CD14-positive monocyte (primary cell): ENCODE measurements around the gene SAMD11. TPM values are rescaled to one million over a fixed set of nuclear protein-coding genes. Genes with fewer than 3 reads are reported as not detected.

ENCODE experiments used
- DNase-seq, 3 donors: peaks; one replicate each; pipeline ENCODE4 v3.0.0-alpha.2; 2011 to 2022
- H2AFZ ChIP-seq: 2 replicates; pipeline ENCODE4 v1.6.0; 2012; ENCODE audit warnings: mild to moderate bottlenecking, low read depth, low read length, inconsistent platforms; ENCODE audit not compliant: insufficient read depth, poor library complexity, severe bottlenecking
- H3K27ac ChIP-seq, 2 donors: 1 replicate in 1 of 2; 2 replicates in 1 of 2; pipeline ENCODE4 v1.5.1; 2012 to 2013; ENCODE audit warnings: low read length in 2 of 2, control low read depth in 1 of 2, inconsistent platforms in 1 of 2, low read depth in 1 of 2, mild to moderate bottlenecking in 1 of 2
- H3K27me3 ChIP-seq, 2 donors: one replicate each; pipeline versions ENCODE4 v1.6.0 to v1.6.1; 2011 to 2013; ENCODE audit warnings: low read length in 2 of 2; ENCODE audit not compliant: control insufficient read depth in 2 of 2, insufficient read depth in 2 of 2
- H3K36me3 ChIP-seq, 2 donors: replicated peaks in 1 of 2; 1 replicate in 1 of 2; 2 replicates in 1 of 2; pipeline versions ENCODE4 v1.5.1 to v1.6.1; 2012 to 2013; ENCODE audit warnings: low read length in 2 of 2, control low read depth in 1 of 2, inconsistent platforms in 1 of 2, mild to moderate bottlenecking in 1 of 2; ENCODE audit not compliant: insufficient read depth in 2 of 2, control insufficient read depth in 1 of 2
- H3K4me1 ChIP-seq, 2 donors: 1 replicate in 1 of 2; 2 replicates in 1 of 2; pipeline versions ENCODE4 v1.5.1 to v1.6.1; 2012 to 2013; ENCODE audit warnings: low read length in 2 of 2, control low read depth in 1 of 2, inconsistent platforms in 1 of 2, mild to moderate bottlenecking in 1 of 2, moderate library complexity in 1 of 2; ENCODE audit not compliant: insufficient read depth in 2 of 2, control insufficient read depth in 1 of 2
- H3K4me2 ChIP-seq: replicated peaks from 2 replicates; pipeline ENCODE3; 2012; ENCODE audit warnings: low read length, moderate library complexity, mild to moderate bottlenecking; ENCODE audit not compliant: poor library complexity, severe bottlenecking; ENCODE audit errors: extremely low read depth
- H3K4me3 ChIP-seq, 3 experiments: fragments of 200-600 bp in 1 of 3; sonication (generic) in 1 of 3; replicated peaks in 1 of 3; 1 replicate in 2 of 3; 2 replicates in 1 of 3; pipeline ENCODE4 v1.5.1; 2011 to 2013; ENCODE audit warnings: low read length in 3 of 3, mild to moderate bottlenecking in 3 of 3, control low read depth in 2 of 3, low read depth in 2 of 3, inconsistent platforms in 1 of 3, moderate library complexity in 1 of 3
- H3K79me2 ChIP-seq: 2 replicates; pipeline ENCODE4 v1.6.0; 2012; ENCODE audit warnings: mild to moderate bottlenecking, control low read depth, inconsistent platforms, low read length, moderate library complexity; ENCODE audit not compliant: insufficient read depth
- H3K9ac ChIP-seq: 2 replicates; pipeline ENCODE4 v1.6.0; 2017; ENCODE audit warnings: low read length, mild to moderate bottlenecking; ENCODE audit not compliant: insufficient read depth, poor library complexity, severe bottlenecking
- H3K9me3 ChIP-seq, 2 donors: replicated peaks in 1 of 2; 1 replicate in 1 of 2; 2 replicates in 1 of 2; pipeline versions ENCODE4 v1.5.1 to v1.6.1; 2012 to 2013; ENCODE audit warnings: low read length in 2 of 2, control low read depth in 1 of 2; ENCODE audit not compliant: control insufficient read depth in 1 of 2, insufficient read depth in 1 of 2
- H4K20me1 ChIP-seq: 2 replicates; pipeline ENCODE4 v1.6.0; 2012; ENCODE audit warnings: mild to moderate bottlenecking, low read length, control low read depth, moderate library complexity; ENCODE audit not compliant: insufficient read depth
- H3K27ac Mint-ChIP-seq, 7 donors: one replicate each; pipeline ENCODE4 v1.8.0; 2020; ENCODE audit warnings: mild to moderate bottlenecking in 7 of 7, mixed read lengths in 7 of 7, moderate library complexity in 6 of 7, inconsistent platforms in 2 of 7
- H3K27me3 Mint-ChIP-seq, 3 donors: one replicate each; pipeline ENCODE4 v1.8.0; 2021 to 2022; ENCODE audit warnings: low read depth in 3 of 3, mild to moderate bottlenecking in 3 of 3, mixed read lengths in 3 of 3, moderate library complexity in 3 of 3, inconsistent platforms in 1 of 3
- H3K36me3 Mint-ChIP-seq, 2 donors: one replicate each; pipeline ENCODE4 v1.8.0; 2020; ENCODE audit warnings: mixed read lengths in 2 of 2, inconsistent platforms in 1 of 2, mild to moderate bottlenecking in 1 of 2
- H3K4me1 Mint-ChIP-seq: one replicate; pipeline ENCODE4 v1.8.0; 2020; ENCODE audit warnings: mild to moderate bottlenecking, mixed read lengths
- H3K4me3 Mint-ChIP-seq, 2 donors: one replicate each; pipeline ENCODE4 v1.8.0; 2020; ENCODE audit warnings: mild to moderate bottlenecking in 2 of 2, mixed read lengths in 2 of 2, moderate library complexity in 1 of 2
- H3K9me3 Mint-ChIP-seq, 7 donors: one replicate each; pipeline ENCODE4 v1.8.0; 2020 to 2022; ENCODE audit warnings: mixed read lengths in 7 of 7, mild to moderate bottlenecking in 6 of 7, moderate library complexity in 6 of 7, inconsistent platforms in 2 of 7
- CTCF ChIP-seq: fragments of 200-600 bp; IDR thresholded peaks from one replicate; pipeline ENCODE4 v1.8.0; 2022; ENCODE audit warnings: antibody characterized with exemption, mild to moderate bottlenecking
- WGBS: methylation state at CpG from one replicate; pipeline ENCODE4 v1.1.5; 2013; ENCODE audit warnings: missing lambda C conversion rate; ENCODE audit not compliant: insufficient coverage; 5-methylcytosine and 5-hydroxymethylcytosine counted together
- intact Hi-C, 2 donors: fragments of 100-400 bp; cut with micrococcal nuclease; formaldehyde crosslinking; loops; one replicate each; pipeline versions ENCODE4 v1.15.0 to v1.15.1; 2023
- polyA plus RNA-seq, 3 donors: library from polyadenylated mRNA; depleted of rRNA in 1 of 3; unstranded in 2 of 3; stranded (reverse) in 1 of 3; fragments of 300-500 nt in 2 of 3; fragments of >200 nt in 1 of 3; fragmentation: Illumina TruSeq in 2 of 3; gene quantifications; 1 replicate in 2 of 3; 2 replicates in 1 of 3; pipeline ENCODE4 v1.2.3, GENCODE V29; 2012 to 2021

Gene SAMD11
- polyA plus RNA-seq, 3 donors, result not detected

- H3K9me3 ChIP-seq, result peaks cover 0 to 5% of the 10 kb centered on the region in 2 donors
- no peak for DNase-seq
- no peak overlapping the region for H3K4me2 ChIP-seq
- Mint-ChIP-seq H3K36me3 (no peaks in the 10 kb centered on the region), H3K27me3 (peaks cover 16 to 39% (median 20%) of the 10 kb centered on the region in 3 donors), H3K4me1 (peaks cover 3% of the 10 kb centered on the region), H3K4me3 (no peak overlapping the region), H3K27ac (no peak overlapping the region), H3K9me3 (peaks cover 2 to 5% (median 4%) of the 10 kb centered on the region in 7 donors)
- intact Hi-C loops, result loop anchor here (5.0 to 10.0 kb wide), 2 partner anchors 83 to 85 kb away; no protein-coding TSS in a partner anchor
- no peaks in the 10 kb centered on the region for H3K36me3 ChIP-seq
- no peak overlapping the region for H3K9ac ChIP-seq
- H3K4me3 ChIP-seq, result no peak overlapping the region
- H2AFZ ChIP-seq, result no peak overlapping the region
- no peak for TF ChIP-seq CTCF
- H3K4me1 ChIP-seq, result peaks cover 5 to 8% of the 10 kb centered on the region in 2 donors
- H4K20me1 ChIP-seq, result no peaks in the 10 kb centered on the region
- no peak overlapping the region for H3K27ac ChIP-seq
- 96% methylated on average over 9 of the region's 9 CpGs for WGBS
- H3K79me2 ChIP-seq, result no peaks in the 10 kb centered on the region
- peaks cover 0 to 12% of the 10 kb centered on the region in 2 donors for H3K27me3 ChIP-seq
These were observed 56.0 kb downstream of the SAMD11 start for GRCh38 chr1:979744-980072.

GRCh38 chr1:980137-980571 lies 56.4 kb downstream of the SAMD11 start:
- H2AFZ ChIP-seq, result no peak overlapping the region
- no peak overlapping the region for H3K27ac ChIP-seq
- intact Hi-C loops, result loop anchor here (5.0 to 10.0 kb wide), 2 partner anchors 82 to 85 kb away; no protein-coding TSS in a partner anchor
- WGBS, result 90% methylated on average over 13 of the region's 13 CpGs
- H3K9ac ChIP-seq, result no peak overlapping the region
- Mint-ChIP-seq H3K9me3 (peaks cover 2 to 5% (median 4%) of the 10 kb centered on the region in 7 donors), H3K27me3 (peaks cover 21 to 39% (median 23%) of the 10 kb centered on the region in 3 donors), H3K4me1 (peaks cover 3% of the 10 kb centered on the region), H3K27ac (no peak overlapping the region), H3K36me3 (no peaks in the 10 kb centered on the region), H3K4me3 (no peak overlapping the region)
- DNase-seq, result no peak
- H3K4me1 ChIP-seq, result peaks cover 5 to 8% of the 10 kb centered on the region in 2 donors
- H3K27me3 ChIP-seq, result peaks cover 0 to 12% of the 10 kb centered on the region in 2 donors
- no peak overlapping the region for H3K4me3 ChIP-seq
- no peak overlapping the region for H3K4me2 ChIP-seq
- H3K9me3 ChIP-seq, result peaks cover 0 to 5% of the 10 kb centered on the region in 2 donors
- no peak for TF ChIP-seq CTCF
- no peaks in the 10 kb centered on the region for H3K79me2 ChIP-seq
- no peaks in the 10 kb centered on the region for H4K20me1 ChIP-seq
- no peaks in the 10 kb centered on the region for H3K36me3 ChIP-seq
